ENCODE data around the gene CACNA1I.

The CACNA1I gene

GRCh38 chr22:39617342-39617741, 46.8 kb downstream of the CACNA1I start:
- no peak overlapping the region for H3K4me3 ChIP-seq (ENCODE audit: low read depth, low read length)
- no peak for TF ChIP-seq CTCF (IDR thresholded peaks at IDR 0.05; ENCODE audit: control insufficient read depth, extremely low read depth, insufficient read depth)
- no peak for DNase-seq (ENCODE audit: low read depth)

GRCh38 chr22:39617970-39618757, 47.6 kb downstream of the CACNA1I start:
- no peak for DNase-seq (ENCODE audit: low read depth)
- H3K4me3 ChIP-seq (ENCODE audit: low read depth, low read length), result no peak overlapping the region
- no peak for TF ChIP-seq CTCF (IDR thresholded peaks at IDR 0.05; ENCODE audit: control insufficient read depth, extremely low read depth, insufficient read depth)

GRCh38 chr22:39618996-39619530, 48.5 kb downstream of the CACNA1I start:
- no peak overlapping the region for H3K4me3 ChIP-seq (ENCODE audit: low read depth, low read length)
- TF ChIP-seq CTCF (IDR thresholded peaks at IDR 0.05; ENCODE audit: control insufficient read depth, extremely low read depth, insufficient read depth), result no peak
- no peak for DNase-seq (ENCODE audit: low read depth)

- H3K4me3 ChIP-seq (ENCODE audit: low read depth, low read length), result no peak overlapping the region
Measured at GRCh38 chr22:39620924-39621690, 50.6 kb downstream of the CACNA1I start.

GRCh38 chr22:39621826-39622225, 51.3 kb downstream of the CACNA1I start:
- H3K4me3 ChIP-seq (ENCODE audit: low read depth, low read length), result no peak overlapping the region
- TF ChIP-seq CTCF (IDR thresholded peaks at IDR 0.05; ENCODE audit: control insufficient read depth, extremely low read depth, insufficient read depth), result no peak
- no peak for DNase-seq (ENCODE audit: low read depth)

More at GRCh38 chr22:39620924-39621690, 50.6 kb downstream of the CACNA1I start:
- DNase-seq (ENCODE audit: low read depth), result no peak
- TF ChIP-seq CTCF (IDR thresholded peaks at IDR 0.05; ENCODE audit: control insufficient read depth, extremely low read depth, insufficient read depth), result no peak

GRCh38 chr22:39622881-39623367, 52.4 kb downstream of the CACNA1I start:
- no peak for DNase-seq (ENCODE audit: low read depth)
- peak; percentile 66 for TF ChIP-seq CTCF (IDR thresholded peaks at IDR 0.05; ENCODE audit: control insufficient read depth, extremely low read depth, insufficient read depth)
- no peak overlapping the region for H3K4me3 ChIP-seq (ENCODE audit: low read depth, low read length)

All from LNCaP clone FGC (cell line).